CD8-positive, alpha-beta memory T cell (primary cell): Measurements from ENCODE around the gene FBXL19. TPM values are rescaled to one million over a fixed set of nuclear protein-coding genes. Genes with fewer than 3 reads are reported as not detected.
"Not testable (repeated sequence)": the region's sequence is repeated elsewhere in the genome, so short reads cannot be mapped to it uniquely, and the experiment has no call there.

ENCODE experiments used
- CTCF ChIA-PET: fragments of 350-600 bp; sonication (Branson Sonifier 250); formaldehyde crosslinking; loops from one replicate; lab custom pipeline; 2021; ENCODE audit warnings: antibody characterized with exemption; lab: Charles Lee
- POLR2A ChIA-PET: fragments of 350-600 bp; sonication (Branson Sonifier 250); formaldehyde crosslinking; loops from one replicate; lab custom pipeline; 2021; ENCODE audit warnings: antibody characterized with exemption; lab: Charles Lee
- DNase-seq, 5 donors: peaks; one replicate each; pipeline versions ENCODE4 v3.0.0 to v3.0.0-alpha.2; 2020 to 2022; ENCODE audit warnings: mixed read lengths in 1 of 5
- H3K27ac ChIP-seq: one replicate; pipeline ENCODE4 v1.7.0; 2013; ENCODE audit warnings: low read depth, mild to moderate bottlenecking, low read length, moderate library complexity
- H3K27me3 ChIP-seq: 2 replicates; pipeline ENCODE4 v1.7.0; 2013; ENCODE audit warnings: low read length, mild to moderate bottlenecking; ENCODE audit not compliant: insufficient read depth, poor library complexity, severe bottlenecking
- H3K36me3 ChIP-seq: 2 replicates; pipeline ENCODE4 v1.7.0; 2013; ENCODE audit warnings: mild to moderate bottlenecking, low read length, moderate library complexity; ENCODE audit not compliant: insufficient read depth
- H3K4me1 ChIP-seq: 2 replicates; pipeline ENCODE4 v1.7.0; 2013; ENCODE audit warnings: mild to moderate bottlenecking, low read length, moderate library complexity; ENCODE audit not compliant: insufficient read depth
- H3K4me3 ChIP-seq: 2 replicates; pipeline ENCODE4 v1.7.0; 2013; ENCODE audit warnings: mild to moderate bottlenecking, low read length
- H3K9me3 ChIP-seq: 2 replicates; pipeline ENCODE4 v1.7.0; 2013; ENCODE audit warnings: mild to moderate bottlenecking, low read length
- H3K27ac Mint-ChIP-seq, 8 donors: one replicate each; pipeline ENCODE4 v1.8.0; 2020 to 2021; ENCODE audit warnings: mixed read lengths in 8 of 8, mild to moderate bottlenecking in 6 of 8, inconsistent platforms in 3 of 8, moderate library complexity in 3 of 8
- H3K27me3 Mint-ChIP-seq, 2 donors: one replicate each; pipeline ENCODE4 v1.8.0; 2020 to 2021; ENCODE audit warnings: mixed read lengths in 2 of 2, mild to moderate bottlenecking in 1 of 2, moderate library complexity in 1 of 2
- H3K36me3 Mint-ChIP-seq, 3 donors: one replicate each; pipeline ENCODE4 v1.8.0; 2020 to 2021; ENCODE audit warnings: mixed read lengths in 3 of 3, inconsistent platforms in 1 of 3, mild to moderate bottlenecking in 1 of 3
- H3K4me1 Mint-ChIP-seq, 3 donors: one replicate each; pipeline ENCODE4 v1.8.0; 2020 to 2021; ENCODE audit warnings: mixed read lengths in 3 of 3, inconsistent platforms in 1 of 3, mild to moderate bottlenecking in 1 of 3
- H3K4me3 Mint-ChIP-seq, 7 donors: one replicate each; pipeline ENCODE4 v1.8.0; 2020 to 2021; ENCODE audit warnings: mixed read lengths in 7 of 7, mild to moderate bottlenecking in 6 of 7, moderate library complexity in 4 of 7, inconsistent platforms in 2 of 7
- H3K9me3 Mint-ChIP-seq, 5 donors: one replicate each; pipeline ENCODE4 v1.8.0; 2020 to 2022; ENCODE audit warnings: mixed read lengths in 5 of 5, mild to moderate bottlenecking in 3 of 5, moderate library complexity in 2 of 5, inconsistent platforms in 1 of 5
- polyA plus RNA-seq: library from polyadenylated mRNA; unstranded; fragments of 300-500 nt; fragmentation: Illumina TruSeq; gene quantifications from one replicate; pipeline ENCODE4 v1.2.3, GENCODE V29; 2021
- total RNA-seq, 2 experiments: library from RNA; stranded (reverse); gene quantifications; one replicate each; pipeline ENCODE4 v1.2.3, GENCODE V29; 2021

Gene FBXL19
- total and polyA plus RNA-seq, 3 experiments from 2014 or later: 0.25 to 29.2 (median 28.7) TPM

- H3K36me3 ChIP-seq: peaks cover 9% of the 10 kb centered on the region
- POLR2A ChIA-PET: interaction anchor here (0.6 kb wide), 1 partner anchor 26 kb away, joined by 5 read pairs; no protein-coding TSS in a partner anchor
Observed at GRCh38 chr16:30884760-30885159, 38.6 kb upstream of the FBXL19 start.

GRCh38 chr16:30885196-30885595 lies 38.2 kb upstream of the FBXL19 start:
- H3K27ac Mint-ChIP-seq: peak overlapping the region; percentile 3 to 72 (median 12)
- no peaks in the 10 kb centered on the region for H3K27me3 Mint-ChIP-seq
- peaks cover 9% of the 10 kb centered on the region for H3K36me3 ChIP-seq
- H3K36me3 Mint-ChIP-seq: peaks cover 0 to 74% (median 14%) of the 10 kb centered on the region in 3 donors
- POLR2A ChIA-PET: no interaction called here
- no peaks in the 10 kb centered on the region for H3K9me3 Mint-ChIP-seq
- H3K4me1 ChIP-seq: no peaks in the 10 kb centered on the region
- peaks cover 24 to 47% (median 27%) of the 10 kb centered on the region in 3 donors for H3K4me1 Mint-ChIP-seq
- H3K27me3 ChIP-seq: no peaks in the 10 kb centered on the region
- H3K27ac ChIP-seq: no peak overlapping the region
- H3K4me3 Mint-ChIP-seq: no peak overlapping the region
- H3K9me3 ChIP-seq: no peaks in the 10 kb centered on the region
- no peak for DNase-seq
- H3K4me3 ChIP-seq: no peak overlapping the region
- CTCF ChIA-PET: interaction anchor here (1.2 kb wide), 1 partner anchor 11 kb away, joined by 3 read pairs; the partner anchor contains the start of gene CTF1

More at GRCh38 chr16:30884760-30885159, 38.6 kb upstream of the FBXL19 start:
- Mint-ChIP-seq H3K36me3 (peaks cover 0 to 74% (median 13%) of the 10 kb centered on the region in 3 donors), H3K27me3 (no peaks in the 10 kb centered on the region), H3K27ac (peak overlapping the region; percentile 3 to 72 (median 12)), H3K4me3 (no peak overlapping the region), H3K4me1 (peaks cover 24 to 47% (median 27%) of the 10 kb centered on the region in 3 donors), H3K9me3 (no peaks in the 10 kb centered on the region)
- Histone ChIP-seq H3K4me1 (no peaks in the 10 kb centered on the region), H3K27ac (no peak overlapping the region), H3K9me3 (no peaks in the 10 kb centered on the region), H3K4me3 (no peak overlapping the region), H3K27me3 (no peaks in the 10 kb centered on the region)
- no peak for DNase-seq
- CTCF ChIA-PET: interaction anchor here (1.2 kb wide), 1 partner anchor 11 kb away, joined by 3 read pairs; the partner anchor contains the start of gene CTF1

GRCh38 chr16:30886145-30886544 lies 37.2 kb upstream of the FBXL19 start:
- Mint-ChIP-seq H3K4me3 (no peak overlapping the region), H3K36me3 (peaks cover 0 to 71% (median 14%) of the 10 kb centered on the region in 3 donors), H3K9me3 (no peaks in the 10 kb centered on the region), H3K27me3 (no peaks in the 10 kb centered on the region), H3K27ac (peak overlapping the region in 4 of 8 donors; percentile 26 to 79 (median 51)), H3K4me1 (peaks cover 21 to 42% (median 22%) of the 10 kb centered on the region in 3 donors)
- Histone ChIP-seq H3K27ac (no peak overlapping the region), H3K27me3 (no peaks in the 10 kb centered on the region), H3K9me3 (no peaks in the 10 kb centered on the region), H3K36me3 (peaks cover 9% of the 10 kb centered on the region), H3K4me1 (no peaks in the 10 kb centered on the region), H3K4me3 (no peak overlapping the region)
- ChIA-PET POLR2A (no interaction called here), CTCF (interaction anchor here (1.2 to 2.0 kb wide), 3 partner anchors 10 to 41 kb away, joined by 3 to 9 read pairs (median 7); partner anchors contain the start of gene CTF1)
- no peak for DNase-seq

- DNase-seq: no peak
- Mint-ChIP-seq H3K4me3 (no peak overlapping the region), H3K9me3 (no peaks in the 10 kb centered on the region), H3K4me1 (peaks cover 21 to 36% (median 28%) of the 10 kb centered on the region in 3 donors), H3K27ac (no peak overlapping the region), H3K27me3 (peaks cover 0 to 2% of the 10 kb centered on the region in 2 donors), H3K36me3 (peaks cover 0 to 63% (median 15%) of the 10 kb centered on the region in 3 donors)
- CTCF ChIA-PET: no interaction called here
- peaks cover 8% of the 10 kb centered on the region for H3K4me1 ChIP-seq
- POLR2A ChIA-PET: interaction anchor here (1.6 kb wide), 1 partner anchor 14 kb away, joined by 5 read pairs; no protein-coding TSS in a partner anchor
- H3K27me3 ChIP-seq: no peaks in the 10 kb centered on the region
- H3K27ac ChIP-seq: no peak overlapping the region
- no peak overlapping the region for H3K4me3 ChIP-seq
- no peaks in the 10 kb centered on the region for H3K9me3 ChIP-seq
- H3K36me3 ChIP-seq: peaks cover 6% of the 10 kb centered on the region
Observed at GRCh38 chr16:30887927-30888326, 35.4 kb upstream of the FBXL19 start.

GRCh38 chr16:30888856-30889499 lies 34.4 kb upstream of the FBXL19 start:
- Histone ChIP-seq H3K36me3 (peaks cover 6% of the 10 kb centered on the region), H3K4me1 (peaks cover 13% of the 10 kb centered on the region), H3K27ac (no peak overlapping the region), H3K27me3 (no peaks in the 10 kb centered on the region), H3K9me3 (no peaks in the 10 kb centered on the region), H3K4me3 (no peak overlapping the region)
- CTCF ChIA-PET: interaction anchor here (5.8 kb wide), 1 partner anchor 13 kb away, joined by 33 read pairs; no protein-coding TSS in a partner anchor
- DNase-seq: no peak
- Mint-ChIP-seq H3K4me3 (peak overlapping the region in 1 of 7 donors; percentile 45), H3K27me3 (peaks cover 0 to 2% of the 10 kb centered on the region in 2 donors), H3K36me3 (peaks cover 0 to 64% (median 15%) of the 10 kb centered on the region in 3 donors), H3K4me1 (peaks cover 25 to 40% (median 30%) of the 10 kb centered on the region in 3 donors), H3K27ac (peak overlapping the region in 1 of 8 donors; percentile 80), H3K9me3 (no peaks in the 10 kb centered on the region)
- POLR2A ChIA-PET: interaction anchor here (1.6 kb wide), 1 partner anchor 13 kb away, joined by 5 read pairs; no protein-coding TSS in a partner anchor

GRCh38 chr16:30889721-30890120 lies 33.7 kb upstream of the FBXL19 start:
- Mint-ChIP-seq H3K4me3 (peak overlapping the region in 1 of 7 donors; percentile 87), H3K4me1 (peaks cover 30 to 44% (median 36%) of the 10 kb centered on the region in 3 donors), H3K9me3 (no peaks in the 10 kb centered on the region), H3K27me3 (peaks cover 0 to 2% of the 10 kb centered on the region in 2 donors), H3K27ac (peak overlapping the region in 2 of 8 donors; percentile 52 to 67), H3K36me3 (peaks cover 0 to 59% (median 15%) of the 10 kb centered on the region in 3 donors)
- no peak for DNase-seq
- no peaks in the 10 kb centered on the region for H3K27me3 ChIP-seq
- ChIA-PET POLR2A (interaction anchor here (1.6 kb wide), 1 partner anchor 12 kb away, joined by 5 read pairs; no protein-coding TSS in a partner anchor), CTCF (interaction anchor here (5.8 kb wide), 1 partner anchor 12 kb away, joined by 33 read pairs; no protein-coding TSS in a partner anchor)
- peaks cover 13% of the 10 kb centered on the region for H3K4me1 ChIP-seq
- no peaks in the 10 kb centered on the region for H3K9me3 ChIP-seq
- H3K36me3 ChIP-seq: peaks cover 6% of the 10 kb centered on the region
- no peak overlapping the region for H3K4me3 ChIP-seq
- H3K27ac ChIP-seq: no peak overlapping the region

GRCh38 chr16:30891043-30891823 lies 32.1 kb upstream of the FBXL19 start:
- CTCF ChIA-PET: interaction anchor here (5.8 kb wide), 1 partner anchor 10 kb away, joined by 33 read pairs; no protein-coding TSS in a partner anchor
- H3K4me3 ChIP-seq, H3K27ac ChIP-seq, POLR2A ChIA-PET, H3K36me3 ChIP-seq, H3K9me3 Mint-ChIP-seq, DNase-seq, H3K27me3 ChIP-seq, H3K27me3 Mint-ChIP-seq, H3K9me3 ChIP-seq: not testable (repeated sequence)
- Mint-ChIP-seq H3K4me1 (peaks cover 38 to 49% (median 42%) of the 10 kb centered on the region in 3 donors), H3K4me3 (peak overlapping the region in 4 of 7 donors; percentile 9 to 87 (median 27)), H3K27ac (peak overlapping the region in 5 of 8 donors; percentile 10 to 86 (median 66)), H3K36me3 (peaks cover 0 to 49% (median 11%) of the 10 kb centered on the region in 3 donors)
- H3K4me1 ChIP-seq: peaks cover 13% of the 10 kb centered on the region
